ENCODE results near the gene AHI1.

GRCh38 chr6:135325624-135326424 lies 171.7 kb downstream of the AHI1 start:
- TF ChIP-seq POLR2AphosphoS5 (IDR thresholded peaks at IDR 0.05), result no peak
- TF ChIP-seq, protein P1, sequence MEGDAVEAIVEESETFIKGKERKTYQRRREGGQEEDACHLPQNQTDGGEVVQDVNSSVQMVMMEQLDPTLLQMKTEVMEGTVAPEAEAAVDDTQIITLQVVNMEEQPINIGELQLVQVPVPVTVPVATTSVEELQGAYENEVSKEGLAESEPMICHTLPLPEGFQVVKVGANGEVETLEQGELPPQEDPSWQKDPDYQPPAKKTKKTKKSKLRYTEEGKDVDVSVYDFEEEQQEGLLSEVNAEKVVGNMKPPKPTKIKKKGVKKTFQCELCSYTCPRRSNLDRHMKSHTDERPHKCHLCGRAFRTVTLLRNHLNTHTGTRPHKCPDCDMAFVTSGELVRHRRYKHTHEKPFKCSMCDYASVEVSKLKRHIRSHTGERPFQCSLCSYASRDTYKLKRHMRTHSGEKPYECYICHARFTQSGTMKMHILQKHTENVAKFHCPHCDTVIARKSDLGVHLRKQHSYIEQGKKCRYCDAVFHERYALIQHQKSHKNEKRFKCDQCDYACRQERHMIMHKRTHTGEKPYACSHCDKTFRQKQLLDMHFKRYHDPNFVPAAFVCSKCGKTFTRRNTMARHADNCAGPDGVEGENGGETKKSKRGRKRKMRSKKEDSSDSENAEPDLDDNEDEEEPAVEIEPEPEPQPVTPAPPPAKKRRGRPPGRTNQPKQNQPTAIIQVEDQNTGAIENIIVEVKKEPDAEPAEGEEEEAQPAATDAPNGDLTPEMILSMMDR (IDR thresholded peaks at IDR 0.05), result no peak

Measured in stomach (tissue), 4 donors.